A673 (cell line): ENCODE measurements around the gene GABRG3.

Experiments
- CTCF ChIP-seq: fragments of 300-800, 200-600 bp; sonication (generic); conservative IDR thresholded peaks from 2 replicates; pipeline ENCODE4 v1.5.1; 2017; ENCODE audit warnings: low read depth, mild to moderate bottlenecking, antibody characterized with exemption, low read length, moderate library complexity, mixed read lengths
- EZH2 ChIP-seq: fragments of 200-600 bp; sonication (generic); IDR thresholded peaks from 2 replicates; pipeline ENCODE4 v1.6.1; 2017; ENCODE audit warnings: borderline replicate concordance, low read depth, mild to moderate bottlenecking, mixed read lengths, antibody characterized with exemption, low read length; ENCODE audit not compliant: poor library complexity, severe bottlenecking

- no peak for TF ChIP-seq EZH2
- no peak for TF ChIP-seq CTCF
These were observed 470.1 kb downstream of the GABRG3 start for GRCh38 chr15:27441120-27441519.
